Right ventricle myocardium inferior (tissue), 1 donor: ENCODE measurements around the gene GPATCH4. TPM values are rescaled to one million over a fixed set of nuclear protein-coding genes. Genes with fewer than 3 reads are reported as not detected.
A peak's percentile ranks its signal among the peaks of the same experiment; 100 is the strongest.
"Not testable (repeated sequence)": the region's sequence is repeated elsewhere in the genome, so short reads cannot be mapped to it uniquely, and the experiment has no call there.

ENCODE experiments used
- ATAC-seq: fragments of 200-7000 bp; cut with Tn5 transposase; one replicate; pipeline ENCODE4 v1.9.1; 2020; ENCODE audit warnings: mild to moderate bottlenecking, moderate library complexity
- DNase-seq: peaks from one replicate; pipeline ENCODE4 v3.0.0; 2021; ENCODE audit errors: missing footprints
- intact Hi-C: fragments of 100-400 bp; cut with DNase I; formaldehyde crosslinking; loops from one replicate; pipeline ENCODE4 v1.11.0; 2022
- total RNA-seq: library from RNA; stranded (reverse); fragmentation: NEBNext Ultra II Directional; extraction: Animal tissue kit (Norgen Biotek cat#: 25700); gene quantifications from one replicate; pipeline ENCODE4 v1.2.1, GENCODE V29; 2021
- donor health status: DM: no; HTN: yes; CAD: no; lungs with severe emphysema.

Gene GPATCH4
- total RNA-seq, 1 donor from 2014 or later: 14.6 TPM

DNA sequence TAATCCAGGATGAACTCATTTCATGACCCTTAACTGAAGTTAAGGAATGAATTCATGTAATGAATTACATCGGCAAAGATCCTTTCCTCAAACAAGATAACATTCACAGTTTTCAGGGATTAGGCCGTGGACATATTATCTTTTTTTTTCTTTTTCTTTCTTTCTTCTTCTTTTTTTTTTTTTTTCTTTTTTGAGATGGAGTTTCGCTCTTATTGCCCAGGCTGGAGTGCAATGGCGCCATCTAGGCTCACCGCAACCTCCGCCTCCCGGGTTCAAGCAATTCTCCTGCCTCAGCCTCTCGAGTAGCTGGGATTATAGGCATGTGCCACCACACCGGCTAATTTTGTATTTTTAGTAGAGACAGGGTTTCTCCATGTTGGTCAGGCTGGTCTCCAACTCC, 29.9 kb upstream of the GPATCH4 start:
- DNase-seq: peak; percentile 9
- intact Hi-C loops, ATAC-seq: not testable (repeated sequence)

- ATAC-seq (no peak), DNase-seq (no peak)
- intact Hi-C loops: no loop called here
Observed at GRCh38 chr1:156629823-156630449, 28.7 kb upstream of the GPATCH4 start.

- DNase-seq: no peak
- ATAC-seq: no peak
- intact Hi-C loops: loop anchor here (2.0 kb wide), 1 partner anchor 51 kb away; no protein-coding TSS in a partner anchor
Observed at GRCh38 chr1:156627313-156627880, 26.1 kb upstream of the GPATCH4 start.

DNA sequence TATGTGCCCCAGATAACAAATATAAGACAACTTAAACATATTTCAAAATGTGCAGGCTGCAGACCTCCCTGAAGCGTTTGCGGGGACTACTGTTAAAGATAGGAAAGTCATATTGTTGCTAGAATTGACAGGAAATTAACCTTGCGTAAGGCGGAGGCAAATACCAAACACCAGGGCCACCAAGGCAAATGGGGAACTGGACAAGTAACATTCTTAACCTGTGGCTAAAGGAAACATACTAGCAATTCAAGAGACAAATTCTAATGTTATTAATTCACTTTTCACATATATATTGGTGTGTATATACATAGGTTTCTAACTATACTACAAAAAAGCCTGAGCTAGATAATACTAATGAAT, 24.8 kb upstream of the GPATCH4 start:
- DNase-seq: no peak
- intact Hi-C loops: loop anchor here (1.0 to 2.0 kb wide), 2 partner anchors 31 to 53 kb away; no protein-coding TSS in a partner anchor
- ATAC-seq: no peak

DNA sequence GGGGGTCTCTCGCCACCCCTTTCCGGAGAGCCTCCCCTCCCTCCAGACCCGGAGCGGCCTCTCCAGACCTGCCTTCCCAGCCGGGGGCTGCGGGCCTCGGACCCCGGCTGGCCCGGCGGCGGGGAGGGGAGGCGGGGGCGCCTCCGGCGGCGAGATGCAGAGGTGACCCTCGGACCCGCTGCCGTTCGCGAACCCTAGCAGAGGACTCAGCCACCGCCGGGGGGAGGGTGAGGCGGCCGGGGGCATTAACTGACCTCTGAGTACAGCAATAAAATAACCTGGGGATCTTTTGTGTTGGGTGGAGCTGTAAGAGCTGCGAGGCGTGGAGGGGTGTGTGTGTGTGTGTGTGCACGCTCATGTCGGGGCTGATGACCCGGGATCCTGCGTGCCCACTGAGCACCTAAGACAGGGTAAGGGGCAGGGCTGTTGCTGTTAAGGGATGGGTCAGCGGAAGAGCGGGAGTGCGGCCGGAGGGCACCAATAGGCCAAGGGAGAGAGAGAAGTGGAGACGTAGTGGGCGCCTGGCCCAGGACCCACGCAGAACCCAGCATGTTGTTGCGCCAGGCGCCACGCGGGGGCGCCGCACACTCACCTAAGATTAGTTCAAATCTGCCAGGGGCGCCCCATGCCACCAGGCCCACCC, 24.3 kb upstream of the GPATCH4 start:
- intact Hi-C loops: loop anchor here (1.0 to 2.0 kb wide), 2 partner anchors 32 to 53 kb away; no protein-coding TSS in a partner anchor
- DNase-seq (peak; percentile 84), ATAC-seq (peak; percentile 62)

DNA sequence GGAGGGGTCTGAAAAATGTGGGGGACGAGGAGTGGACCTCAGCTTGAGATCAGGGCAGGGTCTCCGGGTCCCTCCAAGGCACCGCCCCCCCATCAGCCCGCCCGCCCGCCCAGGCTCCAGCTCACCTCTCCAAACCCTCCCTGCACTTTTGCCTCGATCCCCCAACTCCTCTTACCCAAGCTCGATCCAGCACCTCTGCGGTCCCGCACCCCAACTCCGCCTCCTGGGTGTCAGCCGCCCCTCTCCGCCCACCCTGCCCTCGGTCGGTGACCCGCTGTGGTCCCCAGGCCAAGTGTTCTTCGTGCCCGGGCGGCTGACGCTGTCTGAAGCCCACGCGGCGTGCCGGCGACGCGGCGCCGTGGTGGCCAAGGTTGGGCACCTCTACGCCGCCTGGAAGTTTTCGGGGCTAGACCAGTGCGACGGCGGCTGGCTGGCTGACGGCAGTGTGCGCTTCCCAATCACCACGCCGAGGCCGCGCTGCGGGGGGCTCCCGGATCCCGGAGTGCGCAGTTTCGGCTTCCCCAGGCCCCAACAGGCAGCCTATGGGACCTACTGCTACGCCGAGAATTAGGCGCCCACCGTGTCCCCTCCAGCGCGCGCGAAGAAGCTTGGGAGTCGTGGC, 23.6 kb upstream of the GPATCH4 start:
- ATAC-seq (no peak), DNase-seq (no peak)
- intact Hi-C loops: no loop called here

GRCh38 chr1:156623946-156624813, 22.9 kb upstream of the GPATCH4 start:
- DNase-seq: no peak
- peak; percentile 71 for ATAC-seq
- intact Hi-C loops: no loop called here

DNA sequence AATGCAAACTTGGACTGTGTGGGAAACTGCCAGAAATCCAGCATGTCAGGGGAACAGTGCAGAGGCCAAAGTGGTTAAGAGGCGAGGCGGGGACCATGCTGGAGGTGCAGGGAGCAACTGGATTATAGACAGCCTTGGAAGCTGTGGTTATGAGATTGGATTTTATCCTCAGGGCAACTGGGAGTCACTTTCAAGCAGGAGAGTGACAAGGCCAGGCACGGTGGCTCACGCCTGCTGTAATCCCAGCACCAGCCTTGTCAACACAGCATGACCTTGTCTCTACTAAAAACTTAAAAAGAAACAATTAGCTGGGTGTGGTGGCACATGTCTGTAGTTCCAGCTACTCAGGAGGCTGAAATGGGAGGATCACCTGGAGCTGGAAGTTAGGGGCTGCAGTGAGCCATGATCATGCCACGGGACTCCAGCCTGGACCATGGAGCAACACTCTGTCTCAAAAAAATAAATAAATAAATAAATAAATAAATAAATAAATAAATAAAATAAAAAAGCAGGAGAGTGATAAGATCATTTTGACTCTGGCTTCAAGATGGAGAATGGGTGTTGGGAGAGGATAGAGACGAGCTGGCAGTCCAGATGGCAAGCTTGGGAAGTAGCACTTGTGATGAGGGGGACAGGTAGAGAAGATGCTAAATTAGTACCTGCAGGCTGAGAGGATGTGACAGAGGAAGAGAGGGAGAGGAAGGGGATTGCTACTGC, 21.5 kb upstream of the GPATCH4 start:
- ATAC-seq (no peak), DNase-seq (no peak)
- intact Hi-C loops: no loop called here

- intact Hi-C loops: no loop called here
- ATAC-seq (no peak), DNase-seq (no peak)
Observed at GRCh38 chr1:156619582-156619955, 18.3 kb upstream of the GPATCH4 start.

- DNase-seq (no peak), ATAC-seq (no peak)
- intact Hi-C loops: no loop called here
Observed at GRCh38 chr1:156618853-156619581, 17.7 kb upstream of the GPATCH4 start, which contains the start of gene HAPLN2. HAPLN2 (plus strand) TSS chr1:156619415; CDS start chr1:156623491, 4,076 bp downstream.

- intact Hi-C loops: no loop called here
- ATAC-seq (peak; percentile 73), DNase-seq (no peak)
Observed at GRCh38 chr1:156616463-156616862, 15.2 kb upstream of the GPATCH4 start.

GRCh38 chr1:156615946-156616345, 14.7 kb upstream of the GPATCH4 start:
- no peak for DNase-seq
- intact Hi-C loops: no loop called here
- no peak for ATAC-seq

GRCh38 chr1:156612666-156613065, 11.4 kb upstream of the GPATCH4 start:
- DNase-seq (no peak), ATAC-seq (no peak)
- intact Hi-C loops: no loop called here

GRCh38 chr1:156610072-156610471, 8.8 kb upstream of the GPATCH4 start:
- ATAC-seq, intact Hi-C loops, DNase-seq: not testable (repeated sequence)

DNA sequence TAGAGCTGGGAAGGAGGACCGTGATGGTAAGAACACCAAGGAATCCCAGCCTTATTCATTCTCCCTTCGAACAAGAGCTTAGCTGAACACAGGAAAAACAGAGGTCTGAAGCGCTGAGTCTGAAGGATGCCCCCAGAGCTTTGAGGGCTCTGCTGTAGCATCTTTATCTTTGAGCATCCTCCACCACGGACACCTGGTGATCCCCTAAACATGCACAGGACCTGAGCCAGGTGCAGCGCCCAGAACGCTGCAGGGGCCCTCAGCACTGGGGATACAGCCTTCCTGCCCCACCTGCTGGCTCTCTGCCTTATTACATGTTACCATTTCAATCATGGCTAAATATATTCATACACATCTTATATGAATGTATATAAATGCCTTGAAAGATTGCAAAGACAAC, 7.7 kb upstream of the GPATCH4 start:
- ATAC-seq (no peak), DNase-seq (no peak)
- intact Hi-C loops: loop anchor here (1.0 to 5.0 kb wide), 4 partner anchors 24 to 227 kb away; no protein-coding TSS in a partner anchor

- ATAC-seq (peak; percentile 91), DNase-seq (no peak)
- intact Hi-C loops: loop anchor here (1.0 to 5.0 kb wide), 4 partner anchors 23 to 226 kb away; no protein-coding TSS in a partner anchor
Observed at GRCh38 chr1:156608036-156608674, 6.9 kb upstream of the GPATCH4 start.

DNA sequence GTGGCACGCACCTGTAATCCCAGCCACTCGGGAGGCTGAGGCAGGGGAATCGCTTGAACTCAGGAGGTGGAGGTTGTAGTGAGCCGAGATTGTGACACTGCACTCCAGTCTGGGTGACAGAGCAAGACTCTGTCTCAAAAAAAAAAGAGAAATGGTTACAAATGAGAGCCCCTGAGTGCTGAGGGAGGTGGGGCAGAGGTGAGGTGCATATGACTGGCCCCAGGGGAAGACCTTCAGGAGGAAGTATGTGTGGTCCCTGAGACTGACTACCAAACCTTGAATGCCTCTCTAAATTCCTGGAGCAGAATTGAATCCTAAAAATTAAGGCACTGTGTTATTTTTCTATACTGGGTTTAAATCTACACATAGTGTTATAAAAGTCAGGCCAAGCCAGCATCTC, 6.1 kb upstream of the GPATCH4 start:
- DNase-seq, ATAC-seq: not testable (repeated sequence)
- intact Hi-C loops: loop anchor here (5.0 kb wide), 2 partner anchors 100 to 225 kb away; no protein-coding TSS in a partner anchor
